Esophagus (tissue), 2 donors: ENCODE results near the gene FOXP2. TPM values are rescaled to one million over a fixed set of nuclear protein-coding genes. Genes with fewer than 3 reads are reported as not detected.

Source experiments
- H3K27ac ChIP-seq, 2 donors: one replicate each; pipeline ENCODE4 v1.5.1; 2013; ENCODE audit warnings: low read depth in 2 of 2, mild to moderate bottlenecking in 2 of 2, inconsistent platforms in 1 of 2, low read length in 1 of 2, moderate library complexity in 1 of 2
- H3K27me3 ChIP-seq, 2 donors: one replicate each; pipeline ENCODE4 v1.6.1; 2013; ENCODE audit warnings: low read length in 2 of 2, control low read depth in 1 of 2, mild to moderate bottlenecking in 1 of 2; ENCODE audit not compliant: insufficient read depth in 2 of 2, control insufficient read depth in 1 of 2
- H3K36me3 ChIP-seq, 2 donors: one replicate each; pipeline ENCODE4 v1.6.1; 2013; ENCODE audit warnings: low read length in 1 of 2; ENCODE audit not compliant: control insufficient read depth in 2 of 2, insufficient read depth in 2 of 2
- H3K4me1 ChIP-seq, 2 donors: one replicate each; pipeline ENCODE4 v1.6.1; 2013; ENCODE audit warnings: low read length in 1 of 2; ENCODE audit not compliant: control insufficient read depth in 2 of 2, insufficient read depth in 2 of 2
- H3K4me3 ChIP-seq, 2 donors: one replicate each; pipeline ENCODE4 v1.5.1; 2013; ENCODE audit warnings: low read length in 2 of 2, mild to moderate bottlenecking in 2 of 2, low read depth in 1 of 2, moderate library complexity in 1 of 2
- H3K9me3 ChIP-seq, 2 donors: one replicate each; pipeline ENCODE4 v1.6.1; 2013; ENCODE audit warnings: mild to moderate bottlenecking in 2 of 2, low read depth in 1 of 2, low read length in 1 of 2, moderate library complexity in 1 of 2; ENCODE audit not compliant: control insufficient read depth in 2 of 2, insufficient read depth in 1 of 2
- WGBS, 2 donors: extraction: QIAGEN DNeasy Blood & Tissue Kit; methylation state at CpG; one replicate each; pipeline ENCODE4 v1.1.7; 2013; 5-methylcytosine and 5-hydroxymethylcytosine counted together
- polyA plus RNA-seq, 2 donors: library from polyadenylated mRNA; stranded (reverse); fragments of 200-250 nt; gene quantifications; one replicate each; pipeline ENCODE4 v1.2.3, GENCODE V29; 2013
- donor health status: healthy with polysubstance abuse.
- donor health status: Bipolar disorder and iron deficiency.

The FOXP2 gene
- polyA plus RNA-seq, 2 donors = 2.1 to 2.5 TPM

GRCh38 chr7:114639451-114639850 is 224.8 kb downstream of the FOXP2 start:
- H3K27ac ChIP-seq = no peak overlapping the region
- H3K9me3 ChIP-seq = no peaks in the 10 kb centered on the region
- no peaks in the 10 kb centered on the region for H3K4me1 ChIP-seq
- WGBS, 2 donors = 83 to 97% methylated on average over 1 of the region's 1 CpG
- H3K4me3 ChIP-seq = no peak overlapping the region
- H3K36me3 ChIP-seq = no peaks in the 10 kb centered on the region
- H3K27me3 ChIP-seq = no peaks in the 10 kb centered on the region

GRCh38 chr7:114644455-114644854 is 229.8 kb downstream of the FOXP2 start:
- Histone ChIP-seq H3K4me3 (no peak overlapping the region), H3K27me3 (no peaks in the 10 kb centered on the region), H3K4me1 (no peaks in the 10 kb centered on the region), H3K27ac (no peak overlapping the region), H3K36me3 (no peaks in the 10 kb centered on the region), H3K9me3 (no peaks in the 10 kb centered on the region)
- 53 to 64% methylated on average over 8 of the region's 8 CpGs for WGBS, 2 donors

- Histone ChIP-seq H3K27ac (no peak overlapping the region), H3K4me1 (no peaks in the 10 kb centered on the region), H3K27me3 (no peaks in the 10 kb centered on the region), H3K9me3 (no peaks in the 10 kb centered on the region), H3K36me3 (no peaks in the 10 kb centered on the region), H3K4me3 (no peak overlapping the region)
Observed at GRCh38 chr7:114645451-114645850, 230.8 kb downstream of the FOXP2 start.

- H3K4me3 ChIP-seq = no peak overlapping the region
- no peaks in the 10 kb centered on the region for H3K27me3 ChIP-seq
- no peaks in the 10 kb centered on the region for H3K9me3 ChIP-seq
- no peaks in the 10 kb centered on the region for H3K36me3 ChIP-seq
- no peak overlapping the region for H3K27ac ChIP-seq
- no peaks in the 10 kb centered on the region for H3K4me1 ChIP-seq
Observed at GRCh38 chr7:114647518-114647917, 232.9 kb downstream of the FOXP2 start.

GRCh38 chr7:114648117-114648516 is 233.5 kb downstream of the FOXP2 start:
- Histone ChIP-seq H3K9me3 (no peaks in the 10 kb centered on the region), H3K36me3 (peaks cover 0 to under 1% of the 10 kb centered on the region in 2 donors), H3K27ac (no peak overlapping the region), H3K4me3 (no peak overlapping the region), H3K27me3 (no peaks in the 10 kb centered on the region), H3K4me1 (no peaks in the 10 kb centered on the region)

GRCh38 chr7:114648680-114649079 is 234.1 kb downstream of the FOXP2 start:
- Histone ChIP-seq H3K27ac (no peak overlapping the region), H3K27me3 (no peaks in the 10 kb centered on the region), H3K4me1 (no peaks in the 10 kb centered on the region), H3K9me3 (no peaks in the 10 kb centered on the region), H3K36me3 (peaks cover 0 to 3% of the 10 kb centered on the region in 2 donors), H3K4me3 (no peak overlapping the region)
- WGBS, 2 donors = 92 to 94% methylated on average over 4 of the region's 4 CpGs

GRCh38 chr7:114649689-114650088 is 235.1 kb downstream of the FOXP2 start:
- Histone ChIP-seq H3K27me3 (no peaks in the 10 kb centered on the region), H3K4me1 (no peaks in the 10 kb centered on the region), H3K36me3 (peaks cover 0 to 3% of the 10 kb centered on the region in 2 donors), H3K27ac (no peak overlapping the region), H3K4me3 (no peak overlapping the region), H3K9me3 (no peaks in the 10 kb centered on the region)
- 90 to 92% methylated on average over 3 of the region's 3 CpGs for WGBS, 2 donors

- Histone ChIP-seq H3K27ac (no peak overlapping the region), H3K9me3 (no peaks in the 10 kb centered on the region), H3K27me3 (no peaks in the 10 kb centered on the region), H3K36me3 (peaks cover 0 to 3% of the 10 kb centered on the region in 2 donors), H3K4me3 (no peak overlapping the region), H3K4me1 (no peaks in the 10 kb centered on the region)
Observed at GRCh38 chr7:114650491-114650890, 235.9 kb downstream of the FOXP2 start.

- no peaks in the 10 kb centered on the region for H3K9me3 ChIP-seq
- H3K27ac ChIP-seq = no peak overlapping the region
- WGBS, 2 donors = 84 to 88% methylated on average over 5 of the region's 5 CpGs
- H3K36me3 ChIP-seq = peaks cover 0 to 3% of the 10 kb centered on the region in 2 donors
- no peaks in the 10 kb centered on the region for H3K4me1 ChIP-seq
- no peaks in the 10 kb centered on the region for H3K27me3 ChIP-seq
- no peak overlapping the region for H3K4me3 ChIP-seq
Observed at GRCh38 chr7:114652041-114652440, 237.4 kb downstream of the FOXP2 start.

- 69% methylated on average over 10 of the region's 10 CpGs for WGBS, 2 donors
- Histone ChIP-seq H3K4me3 (no peak overlapping the region), H3K36me3 (peaks cover 0 to 3% of the 10 kb centered on the region in 2 donors), H3K4me1 (no peaks in the 10 kb centered on the region), H3K9me3 (no peaks in the 10 kb centered on the region), H3K27ac (peak overlapping the region in 1 of 2 donors; percentile 1), H3K27me3 (no peaks in the 10 kb centered on the region)
Observed at GRCh38 chr7:114653364-114654088, 238.9 kb downstream of the FOXP2 start.
